SK-N-SH treated with all-trans-retinoic acid at 6 μM for 48 hours (cell line): ENCODE results near the gene MRC1.

Experiments
- ATAC-seq: fragments of 200-7000 bp; cut with Tn5 transposase; 3 replicates; pipeline ENCODE4 v1.9.1; 2020; ENCODE audit warnings: mild to moderate bottlenecking, moderate library complexity
- ARNTL ChIP-seq: fragments of 450-650 bp; formaldehyde crosslinking; IDR thresholded peaks from 2 replicates; pipeline ENCODE4 v1.5.0; 2020; ENCODE audit warnings: low read depth, mild to moderate bottlenecking, moderate library complexity, borderline replicate concordance
- CSRNP3 ChIP-seq: fragments of 250-450 bp; sonication (Bioruptor Pico); IDR thresholded peaks from 2 replicates; pipeline ENCODE4 v1.5.1; 2021; ENCODE audit warnings: mild to moderate bottlenecking, moderate library complexity
- ESRRG ChIP-seq: fragments of 250-450 bp; sonication (Bioruptor Pico); IDR thresholded peaks from 2 replicates; pipeline ENCODE4 v1.6.1; 2021; ENCODE audit warnings: mild to moderate bottlenecking
- PATZ1 ChIP-seq: fragments of 250-450 bp; sonication (Bioruptor Pico); IDR thresholded peaks from 2 replicates; pipeline ENCODE4 v1.8.0; 2020; ENCODE audit warnings: mild to moderate bottlenecking, moderate library complexity, borderline replicate concordance
- POU6F1 ChIP-seq: fragments of 250-450 bp; sonication (Bioruptor Pico); IDR thresholded peaks from 2 replicates; pipeline ENCODE4 v1.8.0; 2021; ENCODE audit warnings: low read depth, mild to moderate bottlenecking, moderate library complexity, borderline replicate concordance
- PPARA ChIP-seq: fragments of 250-450 bp; sonication (Bioruptor Pico); IDR thresholded peaks from 2 replicates; pipeline ENCODE4 v1.5.0; 2020; ENCODE audit warnings: mild to moderate bottlenecking, borderline replicate concordance
- RARB ChIP-seq: fragments of 250-450 bp; sonication (Bioruptor Pico); IDR thresholded peaks from 2 replicates; pipeline ENCODE4 v1.8.0; 2021; ENCODE audit warnings: mild to moderate bottlenecking, moderate library complexity
- SNAI2 ChIP-seq: fragments of 250-450 bp; sonication (Bioruptor Pico); IDR thresholded peaks from 2 replicates; pipeline ENCODE4 v1.5.0; 2020; ENCODE audit warnings: mild to moderate bottlenecking, moderate library complexity
- TCF4 ChIP-seq: fragments of 250-450 bp; sonication (Bioruptor Pico); IDR thresholded peaks from 2 replicates; pipeline ENCODE4 v1.8.0; 2021; ENCODE audit warnings: mild to moderate bottlenecking, moderate library complexity, borderline replicate concordance
- TSHZ2 ChIP-seq: fragments of 250-450 bp; sonication (Bioruptor Pico); IDR thresholded peaks from 2 replicates; pipeline ENCODE4 v1.5.0; 2020; ENCODE audit warnings: mild to moderate bottlenecking, moderate library complexity
- ZC3H10 ChIP-seq: fragments of 250-450 bp; sonication (Bioruptor Pico); IDR thresholded peaks from 2 replicates; pipeline ENCODE4 v1.5.1; 2021; ENCODE audit warnings: mild to moderate bottlenecking, moderate library complexity
- ZFP3 ChIP-seq: fragments of 250-450 bp; sonication (Bioruptor Pico); IDR thresholded peaks from 2 replicates; pipeline ENCODE4 v1.5.0; 2020; ENCODE audit warnings: mild to moderate bottlenecking, moderate library complexity
- ZFP30 ChIP-seq: fragments of 450-650 bp; formaldehyde crosslinking; IDR thresholded peaks from 2 replicates; pipeline ENCODE4 v1.5.0; 2022; ENCODE audit warnings: mild to moderate bottlenecking, moderate library complexity
- ZNF565 ChIP-seq: fragments of 450-650 bp; formaldehyde crosslinking; conservative IDR thresholded peaks from 2 replicates; pipeline ENCODE4 v1.5.0; 2020; ENCODE audit warnings: low read depth, mild to moderate bottlenecking, moderate library complexity
- ZNF8 ChIP-seq: fragments of 450-650 bp; formaldehyde crosslinking; IDR thresholded peaks from 2 replicates; pipeline ENCODE4 v1.5.0; 2020; ENCODE audit warnings: mild to moderate bottlenecking, moderate library complexity

The MRC1 gene

GRCh38 chr10:17792991-17793390 is 16.2 kb upstream of the MRC1 start:
- no peak; the same call in 2 of the 3 replicates for ATAC-seq
- TF ChIP-seq POU6F1 (CRISPR knock-in tag) = no peak
- no peak for TF ChIP-seq TSHZ2 (CRISPR knock-in tag)
- no peak for TF ChIP-seq ARNTL (CRISPR knock-in tag)
- TF ChIP-seq SNAI2 = no peak
- TF ChIP-seq ZC3H10 (CRISPR knock-in tag) = no peak
- no peak for TF ChIP-seq ZFP30 (CRISPR knock-in tag)
- no peak for TF ChIP-seq RARB
- no peak for TF ChIP-seq PPARA (CRISPR knock-in tag)
- TF ChIP-seq CSRNP3 = no peak
- no peak for TF ChIP-seq ZNF565 (CRISPR knock-in tag)
- no peak for TF ChIP-seq ZFP3 (CRISPR knock-in tag)

- ATAC-seq = no peak
Measured at GRCh38 chr10:17793823-17794644, 15.1 kb upstream of the MRC1 start.

More at GRCh38 chr10:17793823-17794644, 15.1 kb upstream of the MRC1 start:
- TF ChIP-seq ESRRG = no peak
- no peak for TF ChIP-seq PPARA (CRISPR knock-in tag)
- TF ChIP-seq CSRNP3 = no peak
- TF ChIP-seq PATZ1 (CRISPR knock-in tag) = no peak
- no peak for TF ChIP-seq ZC3H10 (CRISPR knock-in tag)
- TF ChIP-seq ZNF8 (CRISPR knock-in tag) = no peak
- TF ChIP-seq RARB = no peak
- no peak for TF ChIP-seq POU6F1 (CRISPR knock-in tag)
- TF ChIP-seq TCF4 (CRISPR knock-in tag) = no peak
